ENCODE measurements around the gene EFNA1. TPM values are rescaled to one million over a fixed set of nuclear protein-coding genes. Genes with fewer than 3 reads are reported as not detected.

Gene EFNA1
- total and polyA plus RNA-seq, 2 of the 13 experiments (the other 11 are each of a cell fraction or from before 2014, with no cell fraction given), result 81.8 to 874 TPM

- TF ChIP-seq ZNF564 (CRISPR knock-in tag; IDR thresholded peaks at IDR 0.05), result no peak
- no peak for TF ChIP-seq RFX3 (CRISPR knock-in tag; IDR thresholded peaks at IDR 0.05)
- TF ChIP-seq ZNF629 (CRISPR knock-in tag; conservative IDR thresholded peaks at IDR 0.05), result no peak
- TF ChIP-seq ZFP91 (CRISPR knock-in tag; IDR thresholded peaks at IDR 0.05; ENCODE audit: borderline replicate concordance), result peak; percentile 81; the same call in 1 of the 2 replicates
- TF ChIP-seq ZFP62 (CRISPR knock-in tag; IDR thresholded peaks at IDR 0.05), result no peak
- no peak for TF ChIP-seq ZNF256 (CRISPR knock-in tag; conservative IDR thresholded peaks at IDR 0.05)
- peak; percentile 98; the same call in 2 of the 3 replicates for TF ChIP-seq MXI1 (IDR thresholded peaks at IDR 0.05; ENCODE audit: borderline replicate concordance, low read depth, low read length)
- no peak for TF ChIP-seq ELK4 (CRISPR knock-in tag; IDR thresholded peaks at IDR 0.05; ENCODE audit: borderline replicate concordance)
- no peak for TF ChIP-seq TRAFD1 (CRISPR knock-in tag; IDR thresholded peaks at IDR 0.05; ENCODE audit: borderline replicate concordance)
- TF ChIP-seq NONO (IDR thresholded peaks at IDR 0.05), result no peak
- peak; percentile 78; the same call in 1 of the 2 replicates for TF ChIP-seq NONO (CRISPR knock-in tag; conservative IDR thresholded peaks at IDR 0.05)
- TF ChIP-seq ZNF17 (CRISPR knock-in tag; IDR thresholded peaks at IDR 0.05), result no peak
- no peak for TF ChIP-seq ZBTB26 (CRISPR knock-in tag; IDR thresholded peaks at IDR 0.05; ENCODE audit: borderline replicate concordance)
- peak; percentile 95 for TF ChIP-seq ZNF605 (CRISPR knock-in tag; IDR thresholded peaks at IDR 0.05)
- no peak for TF ChIP-seq GPBP1L1 (CRISPR knock-in tag; IDR thresholded peaks at IDR 0.05)
- TF ChIP-seq RFX1 (IDR thresholded peaks at IDR 0.05), result no peak
- TF ChIP-seq NFE2L2 (IDR thresholded peaks at IDR 0.05; ENCODE audit: low read length), result no peak
- TF ChIP-seq ZNF713 (CRISPR knock-in tag; IDR thresholded peaks at IDR 0.05), result 0 out of 2 replicates have a peak, but pooled peaks have one; percentile 28
- no peak for TF ChIP-seq ZNF33B (CRISPR knock-in tag; IDR thresholded peaks at IDR 0.05)
- TF ChIP-seq PHF21A (CRISPR knock-in tag; IDR thresholded peaks at IDR 0.05), result peak; percentile 88
- TF ChIP-seq HINFP (CRISPR knock-in tag; IDR thresholded peaks at IDR 0.05; ENCODE audit: low read depth), result no peak
Measured at GRCh38 chr1:155091071-155092051, 36.3 kb upstream of the EFNA1 start (continued).

Data from HepG2 (cell line).